Tibial nerve (tissue), 4 donors: ENCODE results near the gene OR2H1.

Experiments
- EP300 ChIP-seq, 2 donors: sonication (generic); formaldehyde crosslinking; IDR thresholded peaks; one replicate each; pipeline ENCODE4 v1.6.1; 2017; ENCODE audit warnings: antibody characterized with exemption in 2 of 2, mild to moderate bottlenecking in 1 of 2
- POLR2A ChIP-seq, 2 donors: fragments of 450-650 bp; IDR thresholded peaks; one replicate each; pipeline ENCODE4 v1.6.1; 2017; ENCODE audit warnings: antibody characterized with exemption in 2 of 2, mild to moderate bottlenecking in 2 of 2, moderate library complexity in 2 of 2
- TF ChIP-seq, protein P1 (sequence below), 5 experiments: fragments of 200-600 bp in 3 of 5; fragments of 450-650 bp in 2 of 5; sonication (generic) in 3 of 5; IDR thresholded peaks; one replicate each; pipeline ENCODE4 v1.5.1; 2016 to 2019; ENCODE audit warnings: antibody characterized with exemption in 5 of 5, mild to moderate bottlenecking in 3 of 5, moderate library complexity in 2 of 5

DNA sequence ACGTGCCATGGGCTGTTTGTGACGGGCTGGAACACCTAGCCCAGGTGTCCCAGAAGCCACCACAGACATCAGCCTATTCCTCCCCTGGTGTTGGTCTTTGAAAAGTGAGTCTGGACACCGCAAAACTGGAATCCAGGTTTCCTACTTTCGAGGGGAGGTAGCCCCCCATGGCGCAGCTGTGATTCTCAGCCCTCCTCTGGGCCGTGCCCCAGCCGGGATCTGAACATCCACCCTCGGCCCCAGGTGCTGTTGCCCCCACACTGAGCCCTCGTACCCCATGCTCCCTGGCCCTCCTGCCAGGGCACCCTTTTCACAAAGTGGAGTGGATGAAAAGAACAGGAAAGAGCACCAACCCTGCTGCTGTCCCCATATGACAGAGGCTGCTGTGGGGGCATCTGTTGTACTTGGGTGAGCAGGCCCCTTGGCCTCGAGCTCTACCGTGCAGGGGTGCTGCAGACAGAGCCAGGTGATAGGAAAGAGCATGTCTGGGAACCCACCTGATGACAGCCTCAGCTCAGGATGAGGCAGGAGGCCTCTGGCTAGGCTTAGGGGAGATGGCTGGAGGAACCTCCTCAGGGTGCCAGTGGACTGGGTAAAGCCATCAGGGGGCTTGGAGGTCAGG is 49.6 kb downstream of the OR2H1 start:
- TF ChIP-seq POLR2A (IDR thresholded peaks at IDR 0.05) (no peak), EP300 (IDR thresholded peaks at IDR 0.05) (no peak)
- TF ChIP-seq, protein P1, sequence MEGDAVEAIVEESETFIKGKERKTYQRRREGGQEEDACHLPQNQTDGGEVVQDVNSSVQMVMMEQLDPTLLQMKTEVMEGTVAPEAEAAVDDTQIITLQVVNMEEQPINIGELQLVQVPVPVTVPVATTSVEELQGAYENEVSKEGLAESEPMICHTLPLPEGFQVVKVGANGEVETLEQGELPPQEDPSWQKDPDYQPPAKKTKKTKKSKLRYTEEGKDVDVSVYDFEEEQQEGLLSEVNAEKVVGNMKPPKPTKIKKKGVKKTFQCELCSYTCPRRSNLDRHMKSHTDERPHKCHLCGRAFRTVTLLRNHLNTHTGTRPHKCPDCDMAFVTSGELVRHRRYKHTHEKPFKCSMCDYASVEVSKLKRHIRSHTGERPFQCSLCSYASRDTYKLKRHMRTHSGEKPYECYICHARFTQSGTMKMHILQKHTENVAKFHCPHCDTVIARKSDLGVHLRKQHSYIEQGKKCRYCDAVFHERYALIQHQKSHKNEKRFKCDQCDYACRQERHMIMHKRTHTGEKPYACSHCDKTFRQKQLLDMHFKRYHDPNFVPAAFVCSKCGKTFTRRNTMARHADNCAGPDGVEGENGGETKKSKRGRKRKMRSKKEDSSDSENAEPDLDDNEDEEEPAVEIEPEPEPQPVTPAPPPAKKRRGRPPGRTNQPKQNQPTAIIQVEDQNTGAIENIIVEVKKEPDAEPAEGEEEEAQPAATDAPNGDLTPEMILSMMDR (IDR thresholded peaks at IDR 0.05) = no peak
